Endothelial cell of umbilical vein (primary cell): Measurements from ENCODE around the gene KRTAP25-1. TPM values are rescaled to one million over a fixed set of nuclear protein-coding genes. Genes with fewer than 3 reads are reported as not detected.

Experiments used
- BruUV-seq: library from RNA; stranded (reverse); fragments of 400-500 nt; replicated peaks from 2 replicates; lab custom pipeline; 2021; lab: Mats Ljungman, UMichigan
- CTCF ChIA-PET: fragments of 300-600, 350-600 bp; sonication (Branson Sonifier 250); formaldehyde crosslinking; loops from one replicate; lab custom pipeline; 2021; ENCODE audit warnings: antibody characterized with exemption, inconsistent platforms; lab: Charles Lee
- POLR2A ChIA-PET: fragments of 300-600, 350-600 bp; sonication (Branson Sonifier 250); formaldehyde crosslinking; loops from one replicate; lab custom pipeline; 2021; ENCODE audit warnings: antibody characterized with exemption, inconsistent platforms; lab: Charles Lee
- DNase-seq: peaks from one replicate; pipeline ENCODE4 v3.0.0-alpha.2; 2011; ENCODE audit warnings: low read depth, low spot score
- FAIRE-seq: peaks from 2 replicates; lab custom pipeline; 2011; peaks lifted over from hg19 to GRCh38; lab: Jason Lieb, UNC
- H2AFZ ChIP-seq: 2 replicates; pipeline ENCODE4 v1.6.0; 2012; ENCODE audit warnings: low read depth, low read length, control low read depth, inconsistent platforms
- H3K27ac ChIP-seq: 2 replicates; pipeline ENCODE4 v1.5.1; 2011; ENCODE audit warnings: low read depth, mild to moderate bottlenecking, control low read depth, low read length, moderate library complexity; ENCODE audit not compliant: insufficient read depth
- H3K27me3 ChIP-seq, 2 experiments: 2 replicates each; pipeline versions ENCODE4 v1.6.0 to v1.6.1; 2011; ENCODE audit warnings: low read length in 2 of 2, mixed read lengths in 1 of 2; ENCODE audit not compliant: control insufficient read depth in 2 of 2, insufficient read depth in 2 of 2
- H3K36me3 ChIP-seq, 2 experiments: 2 replicates in 1 of 2; 3 replicates in 1 of 2; pipeline ENCODE4 v1.5.1; 2011; ENCODE audit warnings: low read length in 2 of 2, mild to moderate bottlenecking in 1 of 2, moderate library complexity in 1 of 2; ENCODE audit not compliant: control insufficient read depth in 2 of 2, insufficient read depth in 2 of 2; ENCODE audit errors: extremely low read depth in 1 of 2
- H3K4me1 ChIP-seq: 3 replicates; pipeline ENCODE4 v1.5.1; 2011; ENCODE audit warnings: mild to moderate bottlenecking, low read length; ENCODE audit not compliant: control insufficient read depth, insufficient read depth; ENCODE audit errors: extremely low read depth
- H3K4me2 ChIP-seq: 2 replicates; pipeline ENCODE4 v1.6.1; 2011; ENCODE audit warnings: low read length, control low read depth, mixed read lengths; ENCODE audit not compliant: insufficient read depth
- H3K4me3 ChIP-seq, 3 experiments: fragments of 200-600 bp in 1 of 3; sonication (generic), shearing (Covaris generic) in 1 of 3; replicated peaks in 1 of 3; 2 replicates each; pipeline ENCODE4 v1.5.1; 2011 to 2016; ENCODE audit warnings: control low read depth in 3 of 3, low read length in 3 of 3, mild to moderate bottlenecking in 2 of 3, inconsistent platforms in 1 of 3, low read depth in 1 of 3, moderate library complexity in 1 of 3; ENCODE audit not compliant: insufficient read depth in 1 of 3
- H3K79me2 ChIP-seq: 2 replicates; pipeline ENCODE4 v1.6.0; 2012; ENCODE audit warnings: low read length, inconsistent platforms; ENCODE audit not compliant: control insufficient read depth, insufficient read depth
- H3K9ac ChIP-seq: replicated peaks from 2 replicates; pipeline ENCODE3; 2011; ENCODE audit warnings: low read length, control low read depth; ENCODE audit not compliant: insufficient read depth; ENCODE audit errors: extremely low read depth
- H3K9me1 ChIP-seq: replicated peaks from 3 replicates; pipeline ENCODE4 v1.6.0; 2011; ENCODE audit warnings: mild to moderate bottlenecking, low read length; ENCODE audit not compliant: control insufficient read depth, insufficient read depth; ENCODE audit errors: extremely low read depth
- H3K9me3 ChIP-seq: replicated peaks from 2 replicates; pipeline ENCODE4 v1.5.1; 2012; ENCODE audit warnings: low read length, inconsistent platforms; ENCODE audit not compliant: control insufficient read depth, insufficient read depth
- H4K20me1 ChIP-seq: replicated peaks from 2 replicates; pipeline ENCODE3; 2011; ENCODE audit warnings: mild to moderate bottlenecking, low read length; ENCODE audit not compliant: control insufficient read depth, insufficient read depth; ENCODE audit errors: extremely low read depth
- EZH2 ChIP-seq: IDR thresholded peaks from 2 replicates; pipeline ENCODE4 v1.6.1; 2012; ENCODE audit warnings: borderline replicate concordance, low read depth, mild to moderate bottlenecking, moderate library complexity, low read length, inconsistent platforms; ENCODE audit not compliant: severe bottlenecking
- FOS ChIP-seq: IDR thresholded peaks from 2 replicates; pipeline ENCODE4 v1.6.1; 2011; ENCODE audit warnings: mild to moderate bottlenecking, low read length, moderate library complexity, borderline replicate concordance; ENCODE audit not compliant: insufficient read depth
- GATA2 ChIP-seq: IDR thresholded peaks from 2 replicates; pipeline ENCODE4 v1.7.0; 2011; ENCODE audit warnings: low read depth, mild to moderate bottlenecking, moderate library complexity, mixed read lengths, low read length; ENCODE audit not compliant: insufficient read length, insufficient read depth
- JUN ChIP-seq: IDR thresholded peaks from 2 replicates; pipeline ENCODE4 v1.6.1; 2011; ENCODE audit warnings: borderline replicate concordance, low read depth; ENCODE audit not compliant: insufficient read length, insufficient read depth
- MYC ChIP-seq: IDR thresholded peaks from one replicate; pipeline ENCODE4 v1.6.1; 2011; ENCODE audit warnings: mild to moderate bottlenecking, low read depth, low read length
- POLR2A ChIP-seq: IDR thresholded peaks from 2 replicates; pipeline ENCODE4 v1.6.1; 2012; ENCODE audit warnings: low read depth, mild to moderate bottlenecking, control low read depth, low read length
- POLR2AphosphoS5 ChIP-seq: IDR thresholded peaks from 2 replicates; pipeline ENCODE4 v1.6.1; 2012; ENCODE audit warnings: low read depth, mild to moderate bottlenecking, control low read depth, low read length, moderate library complexity; ENCODE audit not compliant: insufficient read depth
- dilution Hi-C: fragments of 300-500 bp; cut with MboI; formaldehyde crosslinking; loops from one replicate; pipeline ENCODE4 v1.15.0; 2019; ENCODE audit warnings: low sequenced_read_pairs; ENCODE audit not compliant: extremely low pct_ligation_motif_present
- intact Hi-C: fragments of 100-400 bp; cut with micrococcal nuclease; formaldehyde crosslinking; loops from one replicate; pipeline ENCODE4 v1.10.0; 2022
- polyA plus RNA-seq, 4 experiments: library from polyadenylated mRNA; depleted of rRNA in 3 of 4; stranded (reverse) in 3 of 4; unstranded in 1 of 4; fragments of >200 nt; gene quantifications; 2 replicates each; pipeline versions ENCODE4 v1.2.1 to v1.2.3, GENCODE V29; 2011 to 2012; ENCODE audit warnings: missing spikeins in 1 of 4
- total RNA-seq: library from RNA; stranded (reverse); gene quantifications from 2 replicates; pipeline ENCODE4 v1.2.3, GENCODE V29; 2021
- TF ChIP-seq, protein P1 (sequence below), 2 donors: IDR thresholded peaks; 1 replicate in 1 of 2; 2 replicates in 1 of 2; pipeline ENCODE4 v1.5.1; 2011; ENCODE audit warnings: low read length in 2 of 2, mild to moderate bottlenecking in 2 of 2, moderate library complexity in 2 of 2, control low read depth in 1 of 2, inconsistent platforms in 1 of 2, low read depth in 1 of 2; ENCODE audit not compliant: insufficient read depth in 1 of 2; ENCODE audit errors: extremely low read depth in 1 of 2
- TF ChIP-seq, protein P2 (sequence below): IDR thresholded peaks from 2 replicates; pipeline ENCODE4 v1.6.1; 2011; ENCODE audit not compliant: insufficient read depth, insufficient read length

KRTAP25-1 gene
- total and polyA plus RNA-seq, 2 donors (not counting 3 experiments of a cell fraction or from before 2014, with no cell fraction given), result not detected

DNA sequence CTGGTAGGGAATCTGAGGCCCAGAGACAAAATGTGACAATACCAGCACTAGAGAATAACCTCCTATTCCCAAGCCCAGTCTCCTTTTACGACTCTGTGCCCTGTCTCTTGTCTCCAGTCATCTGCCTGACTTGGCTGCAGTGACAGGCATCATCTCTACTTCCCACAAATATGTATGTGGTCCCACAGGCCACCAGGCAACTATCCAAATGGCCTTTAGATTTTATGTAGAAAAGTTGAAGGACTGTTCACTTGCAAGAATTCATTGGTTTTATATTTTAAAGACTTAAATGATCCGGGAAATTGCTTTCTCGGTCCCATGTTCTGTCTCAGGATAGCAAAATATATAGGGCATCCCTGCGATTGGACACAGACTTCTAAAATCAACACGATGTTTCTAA is 18.2 kb downstream of the KRTAP25-1 start:
- CTCF ChIA-PET, result no interaction called here
- intact Hi-C loops (no loop called here), dilution Hi-C loops (no loop called here)
- no peaks in the 10 kb centered on the region for H3K36me3 ChIP-seq
- no peak for FAIRE-seq
- no peak overlapping the region for H3K27ac ChIP-seq
- DNase-seq, result no peak
- no peak overlapping the region for H2AFZ ChIP-seq
- H3K9ac ChIP-seq, result no peak overlapping the region
- no peaks in the 10 kb centered on the region for H3K79me2 ChIP-seq
- no peak for TF ChIP-seq MYC
- no peak for TF ChIP-seq POLR2AphosphoS5
- TF ChIP-seq, protein P1, sequence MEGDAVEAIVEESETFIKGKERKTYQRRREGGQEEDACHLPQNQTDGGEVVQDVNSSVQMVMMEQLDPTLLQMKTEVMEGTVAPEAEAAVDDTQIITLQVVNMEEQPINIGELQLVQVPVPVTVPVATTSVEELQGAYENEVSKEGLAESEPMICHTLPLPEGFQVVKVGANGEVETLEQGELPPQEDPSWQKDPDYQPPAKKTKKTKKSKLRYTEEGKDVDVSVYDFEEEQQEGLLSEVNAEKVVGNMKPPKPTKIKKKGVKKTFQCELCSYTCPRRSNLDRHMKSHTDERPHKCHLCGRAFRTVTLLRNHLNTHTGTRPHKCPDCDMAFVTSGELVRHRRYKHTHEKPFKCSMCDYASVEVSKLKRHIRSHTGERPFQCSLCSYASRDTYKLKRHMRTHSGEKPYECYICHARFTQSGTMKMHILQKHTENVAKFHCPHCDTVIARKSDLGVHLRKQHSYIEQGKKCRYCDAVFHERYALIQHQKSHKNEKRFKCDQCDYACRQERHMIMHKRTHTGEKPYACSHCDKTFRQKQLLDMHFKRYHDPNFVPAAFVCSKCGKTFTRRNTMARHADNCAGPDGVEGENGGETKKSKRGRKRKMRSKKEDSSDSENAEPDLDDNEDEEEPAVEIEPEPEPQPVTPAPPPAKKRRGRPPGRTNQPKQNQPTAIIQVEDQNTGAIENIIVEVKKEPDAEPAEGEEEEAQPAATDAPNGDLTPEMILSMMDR (IDR thresholded peaks at IDR 0.05; ENCODE audit: extremely low read depth in 1 of 2, insufficient read depth in 1 of 2, low read depth in 1 of 2, low read length in 2 of 2), result no peak
- H3K4me2 ChIP-seq, result no peak overlapping the region
- no peaks in the 10 kb centered on the region for H4K20me1 ChIP-seq
- H3K4me3 ChIP-seq, result no peak overlapping the region
- peaks cover 6% of the 10 kb centered on the region for H3K9me3 ChIP-seq
- H3K9me1 ChIP-seq, result no peaks in the 10 kb centered on the region
- no peaks in the 10 kb centered on the region for H3K4me1 ChIP-seq
- H3K27me3 ChIP-seq, result no peaks in the 10 kb centered on the region
- no TSS peak for BruUV-seq
- POLR2A ChIA-PET, result no interaction called here

DNA sequence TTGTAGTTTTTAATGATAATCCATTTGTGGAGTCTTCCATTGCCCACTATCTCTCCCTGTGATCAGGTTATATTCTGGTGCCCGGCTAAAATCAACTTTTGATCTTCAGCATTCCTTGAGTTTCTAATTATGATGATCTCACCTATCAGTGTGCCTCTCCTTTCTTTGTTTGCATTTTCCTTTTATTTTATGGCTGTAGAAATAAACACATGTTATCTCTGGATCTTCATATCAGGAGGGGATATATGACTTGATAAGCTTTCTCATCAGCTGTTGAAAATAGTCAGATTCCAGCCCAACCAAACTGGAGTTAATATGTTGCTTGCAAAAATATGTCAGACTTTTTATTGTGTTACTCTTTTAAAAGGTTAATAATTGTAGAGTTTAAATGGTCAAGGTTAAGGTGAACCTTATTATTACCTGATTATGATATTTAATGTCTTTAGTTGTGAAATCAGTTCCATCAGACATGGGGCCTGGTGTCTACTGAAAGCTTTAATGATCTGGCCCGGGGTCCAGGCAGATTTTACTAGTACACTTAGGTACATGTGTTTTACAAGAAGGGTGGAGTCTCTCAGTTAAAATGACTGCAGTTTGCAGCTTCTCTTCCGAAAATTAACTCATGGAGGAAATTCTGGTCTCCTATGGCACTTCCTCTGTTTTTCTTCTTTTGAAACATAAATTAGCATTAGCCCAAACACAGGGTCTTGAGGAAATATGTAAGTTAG is 19.3 kb downstream of the KRTAP25-1 start:
- ChIA-PET POLR2A (no interaction called here), CTCF (no interaction called here)
- intact Hi-C loops, result no loop called here
- H3K4me2 ChIP-seq, result no peak overlapping the region
- no peak for DNase-seq
- no peak overlapping the region for H3K9ac ChIP-seq
- H3K27me3 ChIP-seq, result no peaks in the 10 kb centered on the region
- FAIRE-seq, result no peak
- no peak overlapping the region for H2AFZ ChIP-seq
- H3K9me1 ChIP-seq, result no peaks in the 10 kb centered on the region
- H3K27ac ChIP-seq, result no peak overlapping the region
- H3K36me3 ChIP-seq, result no peaks in the 10 kb centered on the region
- H3K4me1 ChIP-seq, result no peaks in the 10 kb centered on the region
- H3K4me3 ChIP-seq, result no peak overlapping the region
- H4K20me1 ChIP-seq, result no peaks in the 10 kb centered on the region
- no TSS peak for BruUV-seq
- TF ChIP-seq POLR2A (no peak), EZH2 (no peak), MYC (no peak), GATA2 (no peak), JUN (no peak), FOS (no peak), POLR2AphosphoS5 (no peak)
- TF ChIP-seq, protein P2, sequence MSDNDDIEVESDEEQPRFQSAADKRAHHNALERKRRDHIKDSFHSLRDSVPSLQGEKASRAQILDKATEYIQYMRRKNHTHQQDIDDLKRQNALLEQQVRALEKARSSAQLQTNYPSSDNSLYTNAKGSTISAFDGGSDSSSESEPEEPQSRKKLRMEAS, result no peak
- TF ChIP-seq, protein P1 (IDR thresholded peaks at IDR 0.05; ENCODE audit: extremely low read depth in 1 of 2, insufficient read depth in 1 of 2, low read depth in 1 of 2, low read length in 2 of 2), result no peak
- no peaks in the 10 kb centered on the region for H3K79me2 ChIP-seq
- dilution Hi-C loops, result no loop called here
- peaks cover 9% of the 10 kb centered on the region for H3K9me3 ChIP-seq
